GM12891 (cell line): ENCODE results near the gene UXS1.

Source experiments
- POLR2A ChIP-seq: IDR thresholded peaks from 2 replicates; pipeline ENCODE4 v1.6.1; 2011; ENCODE audit warnings: low read depth, low read length, control low read depth
- POLR2AphosphoS5 ChIP-seq: IDR thresholded peaks from 2 replicates; pipeline ENCODE4 v1.6.1; 2011; ENCODE audit warnings: low read depth, low read length, control low read depth
- POU2F2 ChIP-seq: IDR thresholded peaks from 2 replicates; pipeline ENCODE4 v1.6.1; 2011; ENCODE audit warnings: low read depth, mild to moderate bottlenecking, control low read depth, low read length, moderate library complexity
- TAF1 ChIP-seq: IDR thresholded peaks from 2 replicates; pipeline ENCODE4 v1.6.1; 2011; ENCODE audit warnings: low read depth, low read length, control low read depth

DNA sequence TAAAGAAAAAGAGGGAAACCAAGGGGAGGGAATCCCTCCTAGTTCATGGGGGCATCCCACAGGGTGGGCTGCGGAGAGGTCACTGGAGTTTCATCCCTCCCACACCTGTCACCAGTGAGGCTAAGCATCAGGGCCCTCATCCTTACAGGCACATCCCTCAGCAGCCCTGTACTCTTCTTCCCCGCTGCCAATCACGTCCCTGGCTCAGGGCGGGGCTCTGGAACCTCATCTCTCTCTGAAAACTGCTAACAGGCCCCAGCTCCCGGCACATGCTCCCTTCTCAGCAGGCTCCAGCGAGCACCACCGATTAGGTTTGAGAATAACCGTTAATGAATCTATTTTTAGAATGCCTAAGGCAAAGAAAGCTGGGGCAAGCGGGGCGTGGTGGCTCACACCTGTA, 13.0 kb downstream of the UXS1 start:
- TF ChIP-seq POLR2A: no peak
- no peak for TF ChIP-seq POU2F2
- no peak for TF ChIP-seq POLR2AphosphoS5
- TF ChIP-seq TAF1: no peak
